HG03342 (cell line): ENCODE results near the gene GNG13.
"Not testable (repeated sequence)": the region's sequence is repeated elsewhere in the genome, so short reads cannot be mapped to it uniquely, and the experiment has no call there.

Experiments
- ATAC-seq: cut with Tn5 transposase; IDR thresholded peaks from one replicate; pipeline ENCODE4 v1.9.1; 2021; ENCODE audit warnings: mild to moderate bottlenecking, moderate library complexity; ENCODE audit not compliant: unreplicated experiment

GNG13 gene

GRCh38 chr16:781346-782010 is 19.1 kb downstream of the GNG13 start:
- no peak for ATAC-seq

- no peak for ATAC-seq
These were observed 20.2 kb downstream of the GNG13 start for GRCh38 chr16:780296-780695.

- ATAC-seq = no peak
These were observed 21.0 kb downstream of the GNG13 start for GRCh38 chr16:779561-779960.

- no peak for ATAC-seq
These were observed 21.5 kb downstream of the GNG13 start for GRCh38 chr16:778909-779527.

- ATAC-seq = no peak
These were observed 22.1 kb downstream of the GNG13 start for GRCh38 chr16:778447-778846.

- no peak for ATAC-seq
These were observed 22.7 kb downstream of the GNG13 start for GRCh38 chr16:777826-778225.

GRCh38 chr16:776824-777223 is 23.7 kb downstream of the GNG13 start:
- ATAC-seq = no peak

GRCh38 chr16:776298-776697 is 24.2 kb downstream of the GNG13 start:
- ATAC-seq = not testable (repeated sequence)

- ATAC-seq = no peak
These were observed 25.2 kb downstream of the GNG13 start for GRCh38 chr16:775236-775796.

GRCh38 chr16:774086-775001 is 26.2 kb downstream of the GNG13 start:
- ATAC-seq = no peak

- no peak for ATAC-seq
These were observed 27.6 kb downstream of the GNG13 start for GRCh38 chr16:772959-773358.

GRCh38 chr16:770411-770810 is 30.1 kb downstream of the GNG13 start:
- no peak for ATAC-seq

GRCh38 chr16:769934-770333 is 30.6 kb downstream of the GNG13 start:
- no peak for ATAC-seq

- no peak for ATAC-seq
These were observed 31.2 kb downstream of the GNG13 start for GRCh38 chr16:769184-769784.

GRCh38 chr16:768428-768827 is 32.1 kb downstream of the GNG13 start:
- no peak for ATAC-seq

- no peak for ATAC-seq
These were observed 32.7 kb downstream of the GNG13 start for GRCh38 chr16:767743-768235.

- ATAC-seq = no peak
These were observed 33.5 kb downstream of the GNG13 start for GRCh38 chr16:766820-767640.

- no peak for ATAC-seq
These were observed 34.3 kb downstream of the GNG13 start for GRCh38 chr16:766008-766819.

- ATAC-seq = no peak
These were observed 35.1 kb downstream of the GNG13 start for GRCh38 chr16:765488-765865.
